AG08396 (cell line): ENCODE measurements around the gene CEP68.
A peak's percentile ranks its signal among the peaks of the same experiment; 100 is the strongest.
"Not testable (repeated sequence)": the region's sequence is repeated elsewhere in the genome, so short reads cannot be mapped to it uniquely, and the experiment has no call there.

Source experiments
- DNase-seq: peaks from one replicate; pipeline ENCODE4 v3.0.0; 2012; ENCODE audit warnings: low spot score, mixed read lengths

Gene CEP68

DNA sequence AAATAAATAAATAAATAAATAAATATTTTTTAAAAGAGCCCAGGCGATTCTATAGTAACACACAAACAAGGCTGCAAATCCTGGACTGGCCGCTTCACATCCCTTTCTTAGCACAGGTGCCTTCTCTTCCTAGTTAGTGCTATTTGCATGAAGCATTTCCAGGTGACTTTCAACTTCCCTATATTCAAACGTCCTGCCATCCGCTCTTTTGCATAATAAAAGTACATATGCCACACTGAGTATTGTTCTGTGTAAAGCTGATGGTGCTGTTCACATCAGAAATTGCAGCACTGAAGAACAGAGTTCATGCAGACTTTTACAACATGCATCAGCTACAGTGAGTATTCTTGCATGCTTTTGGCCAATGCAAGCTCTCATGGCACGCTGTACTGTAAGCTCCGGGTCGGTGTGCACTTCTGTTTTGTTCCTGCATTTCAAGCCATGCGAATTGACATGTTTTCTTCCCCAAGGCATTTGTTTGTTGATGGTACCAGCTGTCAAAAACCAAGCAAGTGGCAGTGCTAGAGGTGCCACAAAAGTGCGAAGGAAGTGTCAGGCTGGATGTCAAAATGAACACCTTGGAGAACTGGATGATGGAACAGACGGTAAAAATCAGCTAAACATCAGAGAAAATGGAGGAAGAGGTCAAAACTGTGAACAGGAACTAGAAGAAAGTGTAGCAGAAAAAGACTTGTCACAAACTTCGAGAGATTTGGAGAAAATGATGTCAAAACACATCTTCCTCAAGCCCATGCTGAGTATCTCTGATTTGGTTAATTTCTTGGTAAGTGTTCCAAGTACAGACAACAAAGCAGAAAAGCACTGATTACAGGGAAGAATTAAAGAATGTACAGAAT, 25.5 kb upstream of the CEP68 start:
- no peak for DNase-seq

DNA sequence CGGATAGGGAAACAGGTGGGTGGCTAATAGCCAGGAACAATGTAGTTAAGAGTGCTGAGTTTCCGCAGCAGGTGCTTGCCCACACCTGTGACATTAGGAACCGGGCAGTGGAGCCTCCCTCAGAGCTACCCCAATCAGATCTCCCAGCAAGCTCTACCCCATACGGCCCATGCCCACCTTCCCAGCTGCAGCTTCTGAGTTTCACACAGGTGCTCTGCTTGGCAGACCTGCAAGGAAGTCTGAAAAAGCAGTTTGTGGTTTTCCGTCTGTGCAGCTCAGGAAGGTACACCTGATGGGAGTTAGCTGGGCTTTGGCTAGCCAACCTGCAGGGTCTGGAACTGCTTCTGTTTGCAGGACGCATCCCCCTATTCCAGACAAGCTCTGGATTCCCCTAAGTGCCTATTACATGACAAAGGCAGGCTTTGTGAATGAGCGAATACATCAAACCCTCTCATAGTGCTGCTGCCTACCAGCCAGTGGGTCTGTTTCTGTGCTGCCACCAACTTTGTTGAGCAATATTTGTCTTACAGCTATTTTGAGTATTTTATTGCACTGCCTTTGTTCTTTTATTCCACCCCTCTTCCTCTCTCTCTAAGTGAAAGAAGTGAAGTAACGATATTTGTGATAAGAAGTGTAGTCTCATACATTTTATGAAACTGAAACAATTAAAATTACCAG, 24.7 kb upstream of the CEP68 start:
- no peak for DNase-seq

DNA sequence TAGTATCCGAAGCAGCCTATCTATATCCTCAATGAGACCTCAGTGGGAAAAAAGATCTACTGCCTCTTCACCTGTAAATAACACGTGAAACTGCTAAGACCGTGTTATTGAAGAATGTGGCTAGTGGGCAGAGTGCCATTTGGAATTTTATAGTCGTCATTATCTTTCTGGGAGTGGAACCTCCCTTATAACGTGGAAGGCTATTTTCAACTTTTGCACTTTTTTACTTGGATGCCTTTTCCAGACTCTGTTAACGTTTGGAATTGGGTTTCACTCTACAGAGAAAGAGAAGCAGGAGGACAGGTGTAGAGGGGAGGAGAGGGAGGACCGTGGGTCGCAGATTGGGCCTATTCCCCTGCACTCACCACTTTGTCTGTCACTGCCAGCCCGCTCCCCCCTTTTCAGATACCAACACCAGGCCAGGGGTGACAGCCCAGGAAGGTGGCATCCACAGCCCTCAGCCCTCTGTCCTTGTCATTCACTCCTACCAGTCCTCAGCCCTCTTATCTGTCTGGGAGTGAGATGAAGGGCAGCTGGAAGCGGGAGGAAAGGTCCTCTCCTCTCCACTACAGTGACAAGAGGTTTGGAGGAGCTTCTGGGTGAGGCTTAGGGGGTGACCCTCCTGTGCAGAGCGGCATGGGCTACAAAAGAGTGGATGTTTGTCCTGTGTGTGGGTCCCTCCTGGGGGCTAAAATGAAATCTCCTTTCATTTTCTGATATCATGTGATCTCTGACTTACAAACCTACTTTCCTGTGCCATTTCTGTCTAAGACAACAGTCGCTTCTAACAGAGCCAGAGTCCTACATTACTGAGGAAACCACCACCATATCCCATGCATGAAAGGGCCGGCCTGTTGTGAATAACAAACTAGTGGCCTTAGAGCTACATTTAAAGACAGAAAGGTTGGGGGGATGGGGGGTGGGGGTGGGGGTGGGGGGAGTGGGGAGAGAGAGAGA, 23.9 kb upstream of the CEP68 start:
- no peak for DNase-seq

DNA sequence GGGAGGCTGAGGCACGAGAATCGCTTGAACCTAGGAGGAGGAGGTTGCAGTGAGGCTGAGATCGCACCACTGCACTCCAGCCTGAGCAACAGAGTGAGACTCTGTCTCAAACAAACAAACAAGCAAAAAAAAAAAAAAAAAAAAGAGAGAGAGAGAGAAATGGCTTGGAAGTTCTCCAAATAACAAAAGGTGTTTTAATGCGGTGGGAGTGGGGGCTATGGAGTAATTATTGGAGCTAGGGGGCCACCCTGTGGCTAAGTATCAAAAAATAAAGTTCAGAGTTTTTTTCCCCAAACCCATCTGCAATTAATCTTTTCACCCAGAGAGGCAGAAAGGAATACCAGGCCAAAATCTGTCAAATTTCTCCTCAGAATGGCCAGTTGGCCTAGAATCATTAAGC, 23.0 kb upstream of the CEP68 start:
- no peak for DNase-seq

DNA sequence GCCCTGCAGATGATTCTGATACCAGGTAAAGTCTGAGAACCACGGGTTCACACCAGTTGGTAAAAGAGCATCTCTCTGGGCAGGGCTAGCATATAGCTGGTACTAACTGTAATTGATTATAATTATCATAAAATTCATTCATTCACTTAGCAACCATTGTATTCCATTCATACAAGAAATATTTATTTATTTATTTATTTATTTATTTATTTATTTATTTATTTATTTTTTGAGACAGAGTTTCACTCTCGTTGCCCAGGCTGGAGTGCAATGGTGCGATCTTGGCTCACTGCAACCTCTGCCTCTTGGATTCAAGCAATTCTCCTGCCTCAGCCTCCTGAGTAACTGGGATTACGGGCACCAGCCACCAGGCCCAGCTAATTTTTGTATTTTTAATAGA, 22.5 kb upstream of the CEP68 start:
- DNase-seq, result not testable (repeated sequence)

DNA sequence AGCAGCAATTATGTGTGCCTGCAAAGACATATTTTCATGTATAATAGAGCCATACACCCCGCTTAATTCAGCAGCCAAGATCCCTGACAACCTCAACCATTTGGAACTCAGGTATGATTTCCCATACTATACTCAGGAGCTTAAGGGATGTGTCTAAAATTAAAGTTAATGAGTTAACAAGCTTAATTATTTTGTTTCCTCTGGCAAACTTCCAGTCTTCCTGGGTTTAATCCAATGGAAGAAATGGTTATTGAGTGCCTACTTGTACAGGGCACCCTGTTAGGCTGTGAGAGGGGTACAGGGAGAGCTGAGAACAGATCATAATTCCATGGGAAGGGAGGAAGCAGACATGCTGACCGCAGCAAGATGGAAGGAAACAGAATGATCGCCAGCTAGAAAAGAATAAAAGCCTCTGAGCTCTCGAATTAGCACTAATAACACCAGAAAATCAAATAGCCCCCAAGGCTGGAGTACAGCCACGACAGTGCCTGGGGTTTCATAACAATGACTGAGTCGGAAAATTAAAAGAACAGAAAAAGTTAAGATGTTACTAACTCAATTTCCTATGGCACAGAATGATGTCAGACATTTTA, 20.8 kb upstream of the CEP68 start:
- no peak for DNase-seq

DNA sequence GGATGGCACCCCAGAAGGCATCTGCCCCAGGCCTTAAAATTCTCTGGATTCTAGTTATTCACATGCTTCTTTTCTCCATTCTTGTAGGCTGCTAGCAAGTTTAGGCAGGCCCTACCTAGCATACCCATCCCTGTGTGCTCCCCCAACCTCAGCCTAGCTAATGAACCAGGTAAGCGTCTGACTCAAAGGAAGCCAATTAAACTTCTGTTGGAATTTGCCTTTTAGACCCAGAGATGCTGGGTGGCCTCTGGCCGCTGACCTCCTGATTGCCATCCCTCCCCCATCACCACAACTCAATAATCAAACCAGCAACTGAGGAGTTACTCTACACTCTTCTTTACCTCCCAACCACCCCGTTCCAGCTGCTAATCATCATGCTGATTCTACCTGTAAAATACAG, 19.0 kb upstream of the CEP68 start:
- DNase-seq, result no peak

DNA sequence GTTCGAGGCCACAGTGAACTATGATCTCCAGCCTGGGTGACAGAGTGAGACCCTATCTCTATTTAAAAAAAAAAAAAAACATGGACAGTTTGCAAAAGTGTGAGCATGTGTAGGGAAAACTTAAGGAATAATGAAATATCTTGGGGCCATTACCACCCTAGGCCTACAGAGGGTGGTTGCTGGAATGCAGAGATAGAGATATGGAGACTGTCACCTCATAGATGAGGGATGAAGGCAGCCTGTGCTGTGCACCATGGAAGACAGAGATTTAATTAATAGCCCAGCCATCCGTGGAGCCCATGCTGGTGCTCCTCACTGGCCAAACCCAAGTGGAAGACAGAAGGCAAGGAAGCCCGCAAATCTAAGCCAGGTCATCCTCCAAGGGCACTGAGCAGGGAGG, 16.6 kb upstream of the CEP68 start:
- DNase-seq, result no peak

DNA sequence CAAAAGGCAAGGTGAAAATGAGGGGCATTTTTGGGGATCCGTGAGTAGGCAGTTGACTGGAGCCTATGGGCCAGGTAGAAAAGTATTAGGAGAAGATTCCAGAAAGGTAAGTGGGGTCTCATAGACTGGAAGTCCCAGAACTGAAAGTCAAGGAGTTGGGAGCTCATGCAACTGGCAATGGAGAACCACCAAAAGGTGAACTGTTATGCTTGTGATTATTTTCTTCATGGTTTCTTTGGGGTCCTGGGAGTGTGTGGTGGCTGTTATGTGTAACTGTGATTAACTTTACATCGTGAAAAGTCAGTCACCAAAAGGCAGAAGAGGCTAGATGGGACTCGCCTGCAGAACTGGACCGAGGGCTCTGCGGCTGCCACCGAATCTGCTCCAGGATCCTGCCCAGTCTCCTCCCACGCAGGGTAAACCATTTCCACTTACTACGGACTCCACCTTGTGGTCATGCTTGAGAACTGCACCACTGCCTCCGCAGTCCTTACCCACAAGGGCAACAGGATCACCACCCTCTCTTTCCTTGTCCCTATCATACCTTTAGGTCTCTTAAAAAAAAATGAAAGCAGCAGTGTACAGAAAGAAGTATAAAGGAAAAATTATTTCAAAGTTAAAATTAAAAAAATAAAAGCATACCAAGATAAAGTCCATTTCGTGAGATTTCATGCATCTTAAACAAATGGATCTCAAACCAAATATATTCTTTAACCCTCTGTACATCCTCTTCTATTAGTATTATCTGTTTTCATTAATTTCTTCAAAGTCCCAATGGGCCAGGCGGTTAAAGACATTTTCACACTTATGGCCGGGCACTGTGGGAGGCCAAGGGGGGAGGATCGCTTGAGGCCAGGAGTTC, 15.6 kb upstream of the CEP68 start:
- DNase-seq, result peak; percentile 86

DNA sequence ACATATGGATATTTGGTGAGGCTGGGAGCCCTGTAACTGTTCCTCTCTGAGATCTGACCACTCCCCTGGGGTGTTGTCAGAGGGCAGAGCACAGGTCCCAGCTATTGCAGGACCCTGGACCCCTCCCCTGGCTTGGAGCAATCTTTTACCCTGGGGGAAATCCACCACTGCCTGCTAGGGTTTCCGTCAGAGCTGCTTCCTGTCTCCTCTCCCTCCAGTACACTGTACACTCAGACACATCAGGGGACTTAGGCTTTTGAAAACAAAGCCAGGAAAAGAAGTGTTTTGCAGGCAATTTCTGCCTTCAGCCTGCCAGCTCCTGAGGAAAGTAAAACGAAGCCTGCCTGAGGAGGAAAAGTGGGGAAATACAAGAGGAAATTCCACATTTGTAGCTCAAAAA, 13.2 kb upstream of the CEP68 start:
- no peak for DNase-seq

DNA sequence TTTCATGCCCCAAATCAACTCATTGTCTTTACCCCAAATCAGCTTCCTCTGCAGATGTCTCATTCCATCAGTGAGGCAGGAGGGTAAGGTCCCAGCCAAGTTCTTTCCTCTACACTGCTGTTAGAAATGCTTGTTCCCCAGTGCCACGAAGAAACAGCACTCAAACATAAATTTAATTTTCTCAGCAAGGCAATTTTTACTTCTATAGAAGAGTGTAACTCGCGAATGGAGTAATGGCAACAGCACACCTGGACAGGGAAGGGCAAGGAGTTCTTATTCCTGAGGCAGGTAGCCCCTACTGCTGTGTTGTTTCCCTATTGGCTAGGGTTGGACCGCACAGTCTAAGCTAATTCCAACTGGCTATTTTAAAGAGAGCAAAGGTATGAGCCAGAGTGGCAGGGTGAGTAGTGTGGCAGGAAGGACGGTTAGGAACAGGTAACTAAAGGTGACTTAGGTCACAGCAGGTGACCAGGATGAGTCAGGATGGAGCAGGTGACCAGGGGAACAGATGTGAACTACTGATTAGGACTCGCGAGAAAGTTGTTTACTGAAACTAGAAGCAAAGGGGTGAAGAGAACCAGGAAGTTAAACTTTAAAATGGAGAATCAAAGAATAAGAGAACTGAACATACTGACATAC, 12.0 kb upstream of the CEP68 start:
- DNase-seq, result no peak

DNA sequence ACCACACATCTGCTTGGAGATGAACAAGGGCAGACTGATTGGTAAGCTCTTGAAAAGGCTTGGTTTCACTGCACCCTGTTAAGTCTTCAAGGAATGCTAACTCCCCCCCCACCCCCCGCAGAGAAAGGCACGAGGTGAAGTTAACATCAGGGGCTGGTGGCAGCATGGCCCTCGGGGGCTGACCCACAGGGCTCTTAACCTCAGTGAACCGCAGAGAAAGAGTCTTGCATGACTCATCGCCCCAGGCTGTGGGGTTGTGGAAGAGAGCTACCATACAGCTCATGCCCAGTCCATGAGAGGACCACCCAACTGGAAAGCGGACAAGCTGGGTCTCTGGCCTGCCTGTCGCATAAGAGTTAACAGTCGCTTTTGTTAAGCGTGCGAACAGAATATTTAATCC, 10.6 kb upstream of the CEP68 start:
- no peak for DNase-seq

DNA sequence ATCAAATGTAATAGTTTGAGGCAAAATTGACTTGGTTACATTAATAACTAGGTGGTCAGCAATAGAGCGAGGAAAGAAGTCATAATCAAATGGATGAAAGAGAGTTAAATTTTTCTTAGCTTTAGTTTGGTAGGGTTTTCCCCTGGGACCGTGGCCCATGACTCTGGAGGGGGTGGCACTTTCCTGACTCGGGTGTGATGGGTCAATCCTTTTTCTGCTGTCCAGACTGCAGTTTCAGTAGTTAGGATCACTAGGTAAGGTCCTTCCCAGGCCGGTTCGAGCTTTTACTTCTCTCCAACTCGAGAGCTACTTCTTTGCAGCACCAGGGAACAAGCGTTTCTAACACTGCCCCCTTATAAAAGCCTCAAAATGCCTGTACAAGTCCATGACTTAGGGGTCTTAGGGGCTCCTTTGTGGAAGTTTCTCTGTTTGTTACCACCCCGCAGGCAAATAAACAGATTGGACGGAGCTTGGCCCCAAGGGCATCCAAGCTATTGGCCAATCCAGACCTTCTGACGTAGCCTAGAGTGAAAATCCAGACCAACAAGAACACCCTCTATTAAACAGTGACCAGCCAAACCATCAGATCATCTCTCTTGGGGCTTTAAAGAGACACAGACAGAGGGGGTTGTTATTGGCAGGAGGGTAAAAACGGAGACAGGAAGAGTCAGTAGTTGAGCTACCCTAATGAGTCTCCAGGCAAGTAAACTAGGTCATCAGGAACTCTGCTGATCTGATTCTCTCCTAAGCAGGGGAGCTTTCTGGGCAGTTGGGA, 9.4 kb upstream of the CEP68 start:
- DNase-seq, result no peak

DNA sequence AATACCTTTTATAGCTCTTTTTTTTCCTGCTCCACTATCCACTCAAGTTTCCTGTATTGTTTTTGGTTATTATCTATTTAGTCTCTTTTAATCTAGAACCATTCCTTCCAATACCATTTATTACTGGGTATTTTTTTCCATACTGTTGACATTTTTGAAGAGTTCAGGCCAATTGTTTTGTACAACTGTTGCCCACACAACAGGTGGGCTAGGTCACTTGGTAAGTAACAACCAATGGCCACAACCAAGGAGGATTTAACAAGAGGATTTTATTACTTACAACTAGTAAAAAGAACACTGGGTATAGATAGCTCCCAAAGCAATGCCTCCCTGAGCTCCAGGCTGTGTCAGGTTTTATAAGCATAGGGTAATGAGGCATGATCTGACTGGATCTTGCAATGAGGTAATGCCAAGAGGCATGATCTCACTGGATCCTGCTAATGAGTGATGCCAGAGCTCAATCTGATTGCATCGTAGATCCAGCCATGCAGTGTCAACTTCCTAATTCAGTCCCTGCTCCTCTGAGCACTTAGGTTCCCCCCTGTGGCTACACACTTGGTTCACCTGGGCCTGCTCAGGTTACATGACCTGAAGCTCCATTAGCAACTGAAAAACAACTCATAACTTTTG, 7.1 kb upstream of the CEP68 start:
- DNase-seq, result no peak

DNA sequence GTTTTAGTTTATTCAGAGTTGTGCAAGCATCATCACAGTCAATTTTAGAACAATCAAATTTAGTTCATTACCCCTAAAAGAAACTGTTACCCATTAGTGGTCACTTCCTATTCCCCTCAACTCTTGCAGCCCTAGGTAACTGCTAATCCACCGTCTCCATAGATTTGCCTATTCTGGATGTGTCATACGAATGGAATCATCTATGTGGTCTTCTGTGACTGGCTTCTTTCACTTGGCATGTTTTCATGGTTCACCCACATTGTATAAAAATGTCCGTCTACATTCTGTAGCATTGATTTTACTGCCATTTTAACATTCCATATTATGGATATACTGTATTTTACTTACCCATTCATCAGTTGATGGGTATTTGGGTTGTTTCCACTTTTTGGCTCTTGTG, 5.3 kb upstream of the CEP68 start:
- DNase-seq, result no peak

DNA sequence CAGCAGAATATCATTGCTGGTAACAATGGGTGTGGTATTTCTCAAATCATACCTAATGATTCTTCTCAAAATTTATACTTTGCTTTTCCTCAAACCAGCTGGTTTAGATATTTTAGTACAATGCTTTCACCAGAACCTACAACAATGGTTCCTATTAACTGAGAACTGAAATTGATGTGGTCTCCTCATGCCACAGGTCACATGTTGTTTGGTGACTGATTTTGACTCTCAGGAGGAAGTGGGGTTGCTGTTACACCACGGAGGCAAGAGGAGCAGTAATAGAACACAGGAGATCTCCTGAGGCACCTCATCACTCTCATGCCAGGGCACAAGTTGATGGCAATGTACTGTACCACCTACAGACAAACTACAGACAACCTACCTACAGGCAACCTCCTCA, 3.0 kb upstream of the CEP68 start:
- DNase-seq, result no peak

DNA sequence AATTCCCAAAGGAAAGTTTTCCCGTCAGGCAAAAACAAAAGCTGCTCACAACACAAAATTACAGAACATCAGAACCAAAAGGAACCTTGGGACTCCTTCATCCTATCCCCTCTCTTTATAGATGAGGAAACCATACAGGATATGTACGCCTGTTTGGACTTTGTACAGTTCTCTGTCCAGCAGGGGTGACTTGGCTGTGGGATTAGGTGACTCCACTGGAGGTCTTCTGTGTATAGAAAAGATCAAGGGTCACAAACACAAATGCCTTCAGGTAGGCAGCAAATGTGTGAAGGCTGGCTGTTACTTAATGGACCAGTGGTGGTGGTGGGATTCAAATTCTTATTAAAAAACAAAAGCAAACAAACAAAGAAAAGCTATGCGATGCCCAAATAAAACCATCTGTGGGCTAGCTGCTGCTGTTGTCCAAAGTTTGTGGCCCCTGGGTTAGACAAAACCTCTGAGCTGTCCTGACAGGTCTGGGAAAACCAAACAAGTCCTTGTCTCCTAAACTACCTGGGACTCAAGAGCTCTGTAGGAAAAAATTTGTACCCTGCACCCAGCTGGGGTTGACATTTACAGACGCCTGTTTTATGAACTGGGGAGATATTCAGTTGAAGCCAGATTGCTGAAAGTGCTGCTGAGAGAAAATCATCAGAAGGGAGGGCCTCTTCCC, 1.3 kb upstream of the CEP68 start:
- DNase-seq, result no peak

DNA sequence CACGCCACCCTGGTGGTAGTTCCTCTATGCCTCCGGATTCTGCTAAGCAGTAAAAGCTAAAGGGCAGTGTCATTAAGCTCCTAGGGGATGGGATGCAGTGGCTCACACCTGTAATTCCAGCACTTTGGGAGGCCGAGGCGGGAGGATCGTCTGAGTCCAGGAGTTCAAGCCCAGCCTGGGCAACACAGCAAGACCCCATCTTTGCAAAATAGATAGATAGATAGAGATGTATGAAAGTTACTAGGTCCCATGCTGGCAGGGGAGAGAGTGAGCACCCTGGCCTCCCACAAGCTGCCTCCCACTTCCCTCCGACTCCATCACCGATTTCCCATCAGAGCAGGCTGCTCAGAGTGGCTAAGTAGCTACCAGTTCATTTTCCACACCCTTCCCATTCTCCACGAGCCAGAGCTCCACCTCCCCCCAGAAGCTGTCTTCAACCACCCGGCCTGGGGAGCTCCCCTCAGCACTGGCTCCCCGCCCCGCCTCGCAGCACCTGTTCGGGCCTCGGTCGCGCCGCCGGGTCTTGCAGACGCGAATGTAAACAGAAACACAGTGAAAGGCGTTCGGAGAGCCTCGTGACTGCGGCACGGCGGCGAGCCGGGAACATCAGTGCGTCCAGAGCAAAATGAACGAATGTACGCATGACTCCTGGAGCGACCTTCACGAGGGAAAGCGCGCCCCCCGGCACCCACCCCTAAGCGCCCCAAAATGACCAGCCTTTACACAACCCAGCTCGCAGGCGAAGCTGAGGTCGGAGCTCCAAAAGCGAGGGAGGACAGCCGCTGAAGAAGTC, 598 bp upstream of the CEP68 start:
- DNase-seq, result no peak
